A673 (cell line): Measurements from ENCODE around the gene ADAM11. TPM values are rescaled to one million over a fixed set of nuclear protein-coding genes. Genes with fewer than 3 reads are reported as not detected.

Experiments
- BruUV-seq: library from RNA; stranded (reverse); fragments of 400-500 nt; replicated peaks from 2 replicates; lab custom pipeline; 2021; lab: Mats Ljungman, UMichigan
- CTCF ChIA-PET: fragments of 300-600 bp; sonication (Branson Sonifier 250); formaldehyde crosslinking; loops from one replicate; lab custom pipeline; 2022; ENCODE audit warnings: antibody characterized with exemption; lab: Charles Lee
- POLR2A ChIA-PET: fragments of 300-600 bp; sonication (Branson Sonifier 250); formaldehyde crosslinking; loops from one replicate; lab custom pipeline; 2022; ENCODE audit warnings: antibody characterized with exemption; ENCODE audit not compliant: low non-redundant PET; lab: Charles Lee
- DNase-seq: peaks from one replicate; pipeline ENCODE4 v3.0.0-alpha.2; 2015; ENCODE audit warnings: low spot score
- H3K27ac ChIP-seq: fragments of 200-600 bp; sonication (generic); 2 replicates; pipeline ENCODE4 v1.5.1; 2016; ENCODE audit warnings: mixed run types, low read depth, mild to moderate bottlenecking, mixed read lengths, antibody characterized with exemption, low read length; ENCODE audit not compliant: poor library complexity, severe bottlenecking
- H3K27me3 ChIP-seq: fragments of 200-600 bp; sonication (generic); replicated peaks from 2 replicates; pipeline ENCODE4 v1.6.1; 2017; ENCODE audit warnings: mixed run types, low read depth, mild to moderate bottlenecking, mixed read lengths, antibody characterized with exemption, low read length; ENCODE audit not compliant: insufficient read depth, poor library complexity
- H3K36me3 ChIP-seq: fragments of 200-600 bp; sonication (generic); 2 replicates; pipeline ENCODE4 v1.6.1; 2016; ENCODE audit warnings: mixed run types, mild to moderate bottlenecking, mixed read lengths, antibody characterized with exemption, low read length; ENCODE audit not compliant: insufficient read depth, poor library complexity, severe bottlenecking
- H3K4me1 ChIP-seq: fragments of 200-600 bp; sonication (generic); 2 replicates; pipeline ENCODE4 v1.6.1; 2017; ENCODE audit warnings: mixed run types, mild to moderate bottlenecking, mixed read lengths, antibody characterized with exemption, low read length; ENCODE audit not compliant: insufficient read depth, poor library complexity, severe bottlenecking
- H3K4me3 ChIP-seq: fragments of 200-600 bp; sonication (generic); 2 replicates; pipeline ENCODE4 v1.5.1; 2016; ENCODE audit warnings: low read depth, mixed run types, mild to moderate bottlenecking, mixed read lengths, low read length; ENCODE audit not compliant: poor library complexity, severe bottlenecking
- H3K9me3 ChIP-seq: fragments of 200-600 bp; sonication (generic); 2 replicates; pipeline ENCODE4 v1.6.1; 2016; ENCODE audit warnings: mixed run types, low read depth, mild to moderate bottlenecking, mixed read lengths, antibody characterized with exemption, low read length; ENCODE audit not compliant: poor library complexity, severe bottlenecking
- CTCF ChIP-seq: fragments of 300-800, 200-600 bp; sonication (generic); conservative IDR thresholded peaks from 2 replicates; pipeline ENCODE4 v1.5.1; 2017; ENCODE audit warnings: low read depth, mild to moderate bottlenecking, antibody characterized with exemption, low read length, moderate library complexity, mixed read lengths
- EZH2 ChIP-seq: fragments of 200-600 bp; sonication (generic); IDR thresholded peaks from 2 replicates; pipeline ENCODE4 v1.6.1; 2017; ENCODE audit warnings: borderline replicate concordance, low read depth, mild to moderate bottlenecking, mixed read lengths, antibody characterized with exemption, low read length; ENCODE audit not compliant: poor library complexity, severe bottlenecking
- intact Hi-C: fragments of 100-400 bp; cut with micrococcal nuclease; formaldehyde crosslinking; loops from one replicate; pipeline ENCODE4 v1.10.0; 2022; ENCODE audit not compliant: unreplicated experiment
- total RNA-seq: library from RNA; stranded (reverse); gene quantifications from 2 replicates; pipeline ENCODE4 v1.2.3, GENCODE V29; 2021

ADAM11 gene
- total RNA-seq, 1 experiment from 2014 or later = 0.17 TPM

DNA sequence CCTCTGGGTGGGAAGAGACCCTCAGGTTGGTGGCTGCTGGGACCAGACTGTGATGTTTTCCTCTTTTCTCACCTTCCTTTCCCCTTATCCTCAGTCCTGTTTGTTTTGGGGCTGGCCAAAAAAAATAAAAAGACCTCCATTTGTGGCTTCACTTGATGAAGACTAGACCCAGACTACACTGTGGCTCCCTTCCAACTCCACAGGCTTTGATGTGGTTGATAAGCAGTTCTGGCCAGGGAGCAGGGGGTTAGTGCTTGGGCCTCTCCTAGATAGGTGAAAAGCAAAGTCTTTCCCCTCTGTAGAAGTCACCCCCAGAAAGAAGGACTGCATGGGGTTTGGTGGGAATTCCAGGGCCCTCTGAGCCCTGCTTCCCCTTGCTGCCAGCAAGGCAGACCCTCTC is 11.2 kb upstream of the ADAM11 start:
- TF ChIP-seq CTCF (no peak), EZH2 (no peak)
- H3K36me3 ChIP-seq = no peaks in the 10 kb centered on the region
- intact Hi-C loops = no loop called here
- BruUV-seq = no TSS peak
- ChIA-PET POLR2A (no interaction called here), CTCF (no interaction called here)
- H3K4me1 ChIP-seq = no peaks in the 10 kb centered on the region
- no peak overlapping the region for H3K4me3 ChIP-seq
- no peak overlapping the region for H3K27ac ChIP-seq
- no peaks in the 10 kb centered on the region for H3K27me3 ChIP-seq
- no peak for DNase-seq
- no peaks in the 10 kb centered on the region for H3K9me3 ChIP-seq

DNA sequence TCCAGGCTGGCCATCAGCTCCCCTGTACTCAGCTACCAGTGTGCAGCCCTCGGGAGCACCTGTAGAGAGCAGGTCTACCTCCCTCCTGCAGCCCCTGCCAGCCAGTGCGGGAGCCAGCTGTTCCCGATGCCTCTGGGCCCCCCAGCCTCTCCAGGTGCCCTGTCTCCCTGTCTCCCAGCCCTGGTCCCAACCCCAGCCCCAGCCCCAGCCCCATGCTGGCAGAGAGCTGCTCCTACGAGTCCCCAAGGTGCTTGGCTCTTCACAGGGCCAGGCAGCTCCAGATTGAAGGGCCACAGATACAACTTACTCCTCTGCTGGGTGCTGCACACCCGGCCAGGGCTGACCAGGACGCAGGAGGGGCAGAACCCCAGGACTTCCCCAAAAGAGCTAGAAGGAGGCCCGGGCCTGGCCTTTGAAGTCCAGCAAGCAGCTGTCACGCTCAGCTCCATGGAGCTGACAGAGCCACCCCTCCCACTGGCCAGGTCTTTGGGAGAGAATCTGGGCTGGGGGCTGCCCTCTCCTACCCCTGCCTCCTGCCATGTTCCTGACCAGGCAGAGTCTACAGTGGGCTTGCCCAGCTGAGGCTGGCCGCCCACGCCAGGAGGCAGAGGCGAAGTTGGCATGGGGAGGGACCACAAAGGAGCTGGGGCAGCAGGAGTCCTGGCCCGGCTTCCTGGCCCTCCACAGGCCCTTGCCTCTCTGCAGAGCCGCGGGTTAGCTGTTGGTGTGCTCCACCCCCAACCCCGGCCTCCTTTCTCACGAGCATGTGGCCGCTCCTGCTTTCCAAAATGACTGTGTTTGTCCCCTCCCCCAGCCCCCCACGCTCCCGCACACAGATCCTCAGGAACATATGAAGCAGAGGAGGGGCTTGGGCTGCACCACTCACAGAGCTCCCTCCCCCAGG is 9.5 kb upstream of the ADAM11 start:
- Histone ChIP-seq H3K4me1 (no peaks in the 10 kb centered on the region), H3K36me3 (no peaks in the 10 kb centered on the region), H3K27me3 (no peaks in the 10 kb centered on the region), H3K27ac (no peak overlapping the region), H3K4me3 (no peak overlapping the region), H3K9me3 (no peaks in the 10 kb centered on the region)
- DNase-seq = no peak
- no TSS peak for BruUV-seq
- POLR2A ChIA-PET = no interaction called here
- intact Hi-C loops = no loop called here
- TF ChIP-seq EZH2 (no peak), CTCF (no peak)
- CTCF ChIA-PET = no interaction called here

DNA sequence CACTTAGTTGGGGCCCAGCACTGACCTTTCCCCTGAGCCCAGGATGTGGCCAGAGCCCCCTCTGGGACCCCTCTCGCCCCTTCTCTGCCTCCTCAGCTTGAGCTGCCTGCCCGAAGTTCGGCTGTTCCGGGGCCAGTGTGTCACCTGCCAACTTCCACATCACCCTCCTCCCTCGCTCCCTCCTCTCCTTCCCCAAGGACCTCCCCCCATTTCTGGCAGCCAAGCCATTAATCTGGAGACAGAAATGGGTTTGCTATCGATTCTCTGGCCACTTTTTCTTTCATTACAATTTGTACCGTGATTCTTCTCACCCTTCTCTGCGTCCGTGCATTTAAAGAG is 8.8 kb upstream of the ADAM11 start:
- no TSS peak for BruUV-seq
- intact Hi-C loops = no loop called here
- no peaks in the 10 kb centered on the region for H3K9me3 ChIP-seq
- no peaks in the 10 kb centered on the region for H3K27me3 ChIP-seq
- H3K4me3 ChIP-seq = no peak overlapping the region
- ChIA-PET CTCF (no interaction called here), POLR2A (no interaction called here)
- DNase-seq = no peak
- no peaks in the 10 kb centered on the region for H3K4me1 ChIP-seq
- TF ChIP-seq EZH2 = no peak
- TF ChIP-seq CTCF = no peak
- H3K27ac ChIP-seq = no peak overlapping the region
- no peaks in the 10 kb centered on the region for H3K36me3 ChIP-seq
